Measurements from ENCODE around the gene C10orf67.
"Not testable (repeated sequence)": the region's sequence is repeated elsewhere in the genome, so short reads cannot be mapped to it uniquely, and the experiment has no call there.

The C10orf67 gene

DNA sequence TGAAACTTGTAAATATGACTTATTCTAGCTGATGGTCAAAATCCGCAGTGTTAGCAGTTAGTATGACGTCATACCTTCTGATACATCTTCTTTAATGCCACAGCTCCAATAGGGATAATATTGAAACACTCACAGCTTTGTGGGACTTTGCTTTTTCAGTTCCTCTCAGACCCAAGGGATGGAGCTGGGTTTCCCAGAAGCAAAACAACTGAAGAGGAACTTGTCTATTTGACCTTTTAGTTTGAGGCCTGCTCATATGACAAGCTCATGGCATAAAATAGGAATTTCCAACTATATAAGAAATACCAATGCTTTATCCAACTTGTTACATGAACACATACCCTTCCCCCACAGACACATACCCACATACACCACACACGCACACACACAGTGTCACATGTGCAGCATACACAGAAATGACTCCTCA, 31.6 kb upstream of the C10orf67 start:
- no peaks in the 10 kb centered on the region; the same call in 1 of the 2 replicates for H3K9me3 ChIP-seq
- H3K27me3 ChIP-seq: no peaks in the 10 kb centered on the region
- no peak overlapping the region for H3K27ac ChIP-seq
- peaks cover 36% of the 10 kb centered on the region for H3K4me1 ChIP-seq
- no peak overlapping the region for H3K4me3 ChIP-seq
- peak overlapping the region; percentile 6; the same call in 1 of the 2 replicates for H3K4me2 ChIP-seq
- H3K36me3 ChIP-seq: no peaks in the 10 kb centered on the region
- TF ChIP-seq Cebpa-rat (IDR thresholded peaks at IDR 0.05): no peak
- H3K9ac ChIP-seq: no peak overlapping the region
- H4K20me1 ChIP-seq: no peaks in the 10 kb centered on the region

GRCh38 chr10:23375366-23375765, 30.8 kb upstream of the C10orf67 start:
- Histone ChIP-seq H3K4me2 (0 out of 2 replicates have a peak overlapping the region, but pooled peaks have one; percentile 6), H3K9ac (no peak overlapping the region), H3K27ac (no peak overlapping the region), H3K4me1 (peaks cover 37% of the 10 kb centered on the region), H4K20me1 (no peaks in the 10 kb centered on the region), H3K36me3 (no peaks in the 10 kb centered on the region), H3K4me3 (no peak overlapping the region), H3K27me3 (no peaks in the 10 kb centered on the region), H3K9me3 (no peaks in the 10 kb centered on the region; the same call in 1 of the 2 replicates)
- TF ChIP-seq Cebpa-rat (IDR thresholded peaks at IDR 0.05): no peak

GRCh38 chr10:23373156-23373555, 28.6 kb upstream of the C10orf67 start:
- peak overlapping the region; percentile 56 for H3K4me2 ChIP-seq
- no peak overlapping the region for H3K9ac ChIP-seq
- no peaks in the 10 kb centered on the region for H3K27me3 ChIP-seq
- H4K20me1 ChIP-seq: no peaks in the 10 kb centered on the region
- peaks cover 59% of the 10 kb centered on the region for H3K4me1 ChIP-seq
- no peak overlapping the region for H3K27ac ChIP-seq
- H3K36me3 ChIP-seq: no peaks in the 10 kb centered on the region
- no peak overlapping the region for H3K4me3 ChIP-seq
- no peak for TF ChIP-seq Cebpa-rat (IDR thresholded peaks at IDR 0.05)
- H3K9me3 ChIP-seq: no peaks in the 10 kb centered on the region; the same call in 1 of the 2 replicates

- Histone ChIP-seq H3K4me2 (no peak overlapping the region), H3K36me3 (no peaks in the 10 kb centered on the region), H3K27me3 (no peaks in the 10 kb centered on the region), H4K20me1 (no peaks in the 10 kb centered on the region), H3K27ac (no peak overlapping the region), H3K4me1 (peaks cover 73% of the 10 kb centered on the region), H3K9ac (no peak overlapping the region), H3K9me3 (no peaks in the 10 kb centered on the region; the same call in 1 of the 2 replicates), H3K4me3 (no peak overlapping the region)
- no peak for TF ChIP-seq Cebpa-rat (IDR thresholded peaks at IDR 0.05)
Observed at GRCh38 chr10:23371073-23371472, 26.5 kb upstream of the C10orf67 start.

DNA sequence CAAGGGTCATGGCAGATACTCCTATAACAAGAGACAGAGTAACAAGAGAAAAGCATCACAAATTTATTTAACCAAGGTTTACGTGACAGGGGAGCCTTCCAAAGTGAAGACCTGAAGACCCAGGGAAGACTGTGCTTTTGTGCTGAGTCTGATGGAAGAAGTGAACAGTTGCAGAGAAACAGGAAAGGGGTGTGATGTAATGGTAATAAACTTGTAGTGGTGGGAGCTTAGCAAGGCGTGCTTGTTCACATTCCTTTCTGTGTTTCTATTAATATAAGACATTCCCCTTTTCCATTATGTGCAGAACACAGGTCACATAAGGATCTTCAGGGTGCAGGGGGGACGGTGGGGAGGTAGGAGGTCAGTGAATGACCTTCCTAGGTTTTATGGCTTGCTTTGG, 25.5 kb upstream of the C10orf67 start:
- H3K27me3 ChIP-seq: no peaks in the 10 kb centered on the region
- H3K4me2 ChIP-seq: peak overlapping the region; percentile 84
- peaks cover 68% of the 10 kb centered on the region for H3K4me1 ChIP-seq
- no peaks in the 10 kb centered on the region; the same call in 1 of the 2 replicates for H3K9me3 ChIP-seq
- no peak overlapping the region for H3K9ac ChIP-seq
- no peak overlapping the region for H3K4me3 ChIP-seq
- H3K36me3 ChIP-seq: no peaks in the 10 kb centered on the region
- no peaks in the 10 kb centered on the region for H4K20me1 ChIP-seq
- no peak overlapping the region for H3K27ac ChIP-seq
- TF ChIP-seq Cebpa-rat (IDR thresholded peaks at IDR 0.05): no peak

- Histone ChIP-seq H3K9me3 (no peaks in the 10 kb centered on the region), H3K4me1 (peaks cover 60% of the 10 kb centered on the region), H3K27ac (peak overlapping the region; percentile 64; the same call in 1 of the 2 replicates), H3K36me3 (no peaks in the 10 kb centered on the region), H3K4me3 (peak overlapping the region; percentile 21; the same call in 1 of the 2 replicates), H4K20me1 (no peaks in the 10 kb centered on the region), H3K27me3 (no peaks in the 10 kb centered on the region), H3K4me2 (peak overlapping the region; percentile 84), H3K9ac (peak overlapping the region; percentile 35; the same call in 1 of the 2 replicates)
- no peak for TF ChIP-seq Cebpa-rat (IDR thresholded peaks at IDR 0.05)
Observed at GRCh38 chr10:23368816-23369640, 24.4 kb upstream of the C10orf67 start.

DNA sequence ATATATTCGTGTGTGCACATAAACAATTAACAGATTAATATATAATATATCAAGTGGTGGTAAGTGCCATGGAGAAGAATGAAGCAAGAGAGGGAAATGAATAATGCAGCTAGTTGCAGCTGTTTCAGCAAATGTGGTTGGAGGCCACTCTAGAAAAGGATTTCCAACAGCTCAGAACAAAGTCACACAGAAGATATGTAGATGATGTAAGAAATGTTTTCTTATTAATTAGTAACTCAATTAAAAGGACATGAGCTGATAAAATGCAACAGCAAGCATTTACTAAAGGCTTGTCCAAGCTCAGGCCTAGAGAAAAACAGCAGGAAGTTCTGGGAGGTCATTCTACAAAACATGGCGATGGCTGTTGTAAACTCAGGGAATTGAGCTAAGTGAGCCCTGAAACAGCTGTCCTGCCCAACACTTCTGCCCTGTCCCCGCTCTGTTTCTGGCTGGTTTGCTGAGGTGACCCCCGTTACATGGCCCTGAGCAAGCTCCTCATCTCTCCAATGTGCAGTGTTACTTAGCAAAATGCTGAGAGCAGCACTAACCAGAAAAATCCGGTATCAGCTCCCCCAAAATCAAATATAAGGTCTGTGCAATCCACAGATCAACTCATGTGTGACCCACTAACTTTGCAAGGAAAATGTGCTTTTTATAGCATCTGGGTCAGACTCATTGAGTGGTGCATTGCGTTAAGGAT, 23.4 kb upstream of the C10orf67 start:
- H3K9me3 ChIP-seq: 0 out of 2 replicates have a peak, but pooled peaks cover under 1% of the 10 kb centered on the region
- TF ChIP-seq Cebpa-rat (IDR thresholded peaks at IDR 0.05): no peak
- 0 out of 2 replicates have a peak overlapping the region, but pooled peaks have one; percentile 47 for H3K9ac ChIP-seq
- H3K36me3 ChIP-seq: no peaks in the 10 kb centered on the region
- H4K20me1 ChIP-seq: no peaks in the 10 kb centered on the region
- peak overlapping the region; percentile 84 for H3K4me2 ChIP-seq
- H3K4me3 ChIP-seq: peak overlapping the region; percentile 21; the same call in 1 of the 2 replicates
- peak overlapping the region; percentile 64 for H3K27ac ChIP-seq
- peaks cover 52% of the 10 kb centered on the region for H3K4me1 ChIP-seq
- H3K27me3 ChIP-seq: no peaks in the 10 kb centered on the region

DNA sequence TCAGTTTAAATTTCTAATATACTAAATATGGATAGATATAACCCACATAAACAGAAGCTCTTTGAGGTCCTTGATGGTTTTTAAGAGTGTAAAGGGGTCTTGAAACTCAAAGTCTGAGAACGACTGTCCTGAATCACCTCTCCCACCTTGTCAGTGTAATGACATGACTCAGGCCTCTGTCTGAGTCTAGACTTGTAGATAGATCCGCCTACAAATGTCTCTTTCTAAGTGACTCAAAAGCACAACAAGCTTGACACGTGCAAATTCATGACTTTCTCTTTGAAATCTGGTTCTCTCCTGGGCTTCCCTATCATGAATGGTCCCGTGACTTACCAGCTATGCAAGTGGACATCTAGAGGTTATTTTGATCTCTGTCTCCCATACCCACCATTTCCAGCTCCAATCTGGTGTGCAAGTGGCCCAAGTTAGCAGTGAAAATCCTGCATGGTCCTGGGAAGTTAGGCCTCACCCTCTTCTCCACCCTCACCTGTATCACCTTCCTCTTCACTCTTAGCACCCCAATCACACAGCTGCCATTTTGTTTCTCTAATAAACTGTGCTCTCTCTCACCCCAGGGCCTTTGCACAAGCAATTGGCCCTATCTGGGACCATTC, 20.9 kb upstream of the C10orf67 start:
- not testable (repeated sequence) for H3K4me2 ChIP-seq, H3K27ac ChIP-seq, H3K9ac ChIP-seq, H3K36me3 ChIP-seq, H4K20me1 ChIP-seq, H3K9me3 ChIP-seq, H3K4me3 ChIP-seq, H3K27me3 ChIP-seq
- peaks cover 64% of the 10 kb centered on the region for H3K4me1 ChIP-seq

- no peaks in the 10 kb centered on the region for H3K36me3 ChIP-seq
- H3K27me3 ChIP-seq: no peaks in the 10 kb centered on the region
- H3K9ac ChIP-seq: no peak overlapping the region
- peaks cover 53% of the 10 kb centered on the region for H3K4me1 ChIP-seq
- TF ChIP-seq Cebpa-rat (IDR thresholded peaks at IDR 0.05): no peak
- 0 out of 2 replicates have a peak, but pooled peaks cover 6% of the 10 kb centered on the region for H3K9me3 ChIP-seq
- H3K27ac ChIP-seq: no peak overlapping the region
- no peaks in the 10 kb centered on the region for H4K20me1 ChIP-seq
- no peak overlapping the region for H3K4me3 ChIP-seq
- no peak overlapping the region for H3K4me2 ChIP-seq
Observed at GRCh38 chr10:23364378-23364777, 19.8 kb upstream of the C10orf67 start.
